Measurements from ENCODE around the gene ATP2C2.

The ATP2C2 gene

DNA sequence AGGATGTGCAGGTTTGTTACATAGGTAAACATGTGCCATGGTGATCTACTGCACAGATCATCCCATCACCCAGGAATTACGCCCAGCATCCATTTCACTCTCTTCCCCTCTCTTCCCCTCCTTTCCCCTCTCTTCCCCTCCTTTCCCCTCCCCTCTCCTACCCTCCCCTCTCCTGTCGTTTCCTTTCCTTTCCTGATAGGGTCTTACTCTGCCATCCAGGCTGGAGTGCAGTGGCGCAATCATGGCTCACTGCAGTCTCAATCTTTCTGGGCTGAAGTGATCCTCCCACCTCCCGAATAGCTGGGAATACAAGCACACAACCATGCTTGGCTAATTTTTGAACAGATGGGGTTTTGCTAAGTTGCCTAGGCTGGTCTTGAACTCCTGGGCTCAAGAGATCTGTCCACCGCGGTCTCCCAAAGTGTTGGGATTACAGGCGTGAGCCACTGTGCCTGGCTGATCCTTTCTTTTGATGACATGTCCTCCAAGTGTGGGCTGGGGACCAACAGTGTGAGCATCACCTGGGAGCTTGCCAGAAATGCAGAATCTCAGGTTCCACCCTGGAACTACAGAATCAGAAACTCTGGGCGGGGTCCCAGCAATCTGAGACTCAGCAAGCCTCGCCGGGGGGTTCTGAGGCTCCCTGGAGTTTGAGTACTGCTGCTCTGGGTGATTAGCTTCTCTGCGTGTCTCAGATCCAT lies 10.8 kb downstream of the ATP2C2 start:
- Histone ChIP-seq H3K27ac (no peak overlapping the region), H3K4me3 (no peak overlapping the region), H3K9me3 (ENCODE audit: low read depth, low read length) (no peaks in the 10 kb centered on the region), H3K36me3 (ENCODE audit: insufficient read depth, low read length) (no peaks in the 10 kb centered on the region), H3K9ac (ENCODE audit: insufficient read length) (no peak overlapping the region)
- no peak for TF ChIP-seq FOXP2 (optimal IDR thresholded peaks at IDR 0.05; ENCODE audit: control extremely low read depth, extremely low read length, insufficient read depth)
- TF ChIP-seq EZH2 (IDR thresholded peaks at IDR 0.05) = no peak
- TF ChIP-seq POLR2AphosphoS5 (IDR thresholded peaks at IDR 0.05; ENCODE audit: borderline replicate concordance, low read depth, low read length) = no peak
- no peak for DNase-seq (ENCODE audit: low read depth, low spot score)

DNA sequence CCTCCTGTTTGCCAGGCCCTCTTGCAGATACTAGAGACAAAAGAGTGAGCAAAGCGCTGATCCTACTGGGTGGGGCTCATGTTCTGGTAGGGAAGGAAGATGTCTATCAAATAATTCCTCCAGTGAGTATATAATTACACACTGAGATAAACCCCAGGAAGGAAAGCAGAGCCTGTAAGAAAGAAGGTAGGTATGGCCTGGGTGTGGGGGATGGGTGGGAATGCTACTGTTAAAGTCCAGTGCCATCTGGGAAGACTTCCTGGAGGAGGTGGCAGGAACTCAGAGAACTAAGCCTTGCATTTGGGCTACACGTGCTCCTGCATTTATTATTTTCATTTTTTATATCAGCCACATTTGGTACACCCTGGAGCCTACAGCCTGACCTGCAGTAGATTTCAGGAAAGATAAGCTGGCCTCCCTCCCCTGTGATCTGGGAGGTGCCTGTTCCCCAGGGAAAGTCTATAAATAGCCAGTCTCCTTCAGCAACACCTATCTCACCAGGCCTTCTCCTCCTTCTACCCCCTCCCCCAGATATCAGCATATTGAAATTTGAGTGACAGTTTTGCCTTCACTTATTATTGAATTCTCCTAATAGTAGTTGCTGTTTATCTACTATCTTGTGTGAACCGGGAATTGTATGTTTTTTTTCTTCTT lies 11.5 kb downstream of the ATP2C2 start:
- H3K9me3 ChIP-seq (ENCODE audit: low read depth, low read length) = no peaks in the 10 kb centered on the region
- H3K36me3 ChIP-seq (ENCODE audit: insufficient read depth, low read length) = no peaks in the 10 kb centered on the region
- no peak overlapping the region for H3K9ac ChIP-seq (ENCODE audit: insufficient read length)
- H3K27ac ChIP-seq = no peak overlapping the region
- DNase-seq (ENCODE audit: low read depth, low spot score) = no peak
- H3K4me3 ChIP-seq = no peak overlapping the region
- TF ChIP-seq POLR2AphosphoS5 (IDR thresholded peaks at IDR 0.05; ENCODE audit: borderline replicate concordance, low read depth, low read length) (no peak), EZH2 (IDR thresholded peaks at IDR 0.05) (no peak), FOXP2 (optimal IDR thresholded peaks at IDR 0.05; ENCODE audit: control extremely low read depth, extremely low read length, insufficient read depth) (no peak)

DNA sequence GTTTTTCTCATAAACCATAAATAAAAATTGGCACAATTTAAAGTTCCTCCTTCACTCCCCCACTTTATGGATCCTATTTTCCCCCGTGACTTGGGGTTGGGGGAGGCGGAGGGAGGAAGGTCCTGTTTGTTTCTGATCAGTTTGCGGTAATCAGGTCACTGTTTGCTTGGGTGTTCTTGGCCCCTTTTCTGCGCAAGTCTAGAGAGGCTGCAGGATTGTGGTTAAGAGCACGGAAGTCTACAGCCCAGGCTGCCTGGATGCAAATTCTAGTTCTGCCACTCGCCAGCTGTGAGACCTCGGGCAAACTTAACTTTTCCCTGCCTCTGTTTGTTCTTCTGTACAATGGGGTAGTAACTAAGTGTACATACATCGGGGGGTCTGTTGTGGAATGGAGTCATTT lies 12.1 kb downstream of the ATP2C2 start:
- Histone ChIP-seq H3K36me3 (ENCODE audit: insufficient read depth, low read length) (no peaks in the 10 kb centered on the region), H3K27ac (no peak overlapping the region), H3K9me3 (ENCODE audit: low read depth, low read length) (no peaks in the 10 kb centered on the region), H3K4me3 (no peak overlapping the region), H3K9ac (ENCODE audit: insufficient read length) (no peak overlapping the region)
- no peak for DNase-seq (ENCODE audit: low read depth, low spot score)
- TF ChIP-seq FOXP2 (optimal IDR thresholded peaks at IDR 0.05; ENCODE audit: control extremely low read depth, extremely low read length, insufficient read depth) (no peak), EZH2 (IDR thresholded peaks at IDR 0.05) (no peak), POLR2AphosphoS5 (IDR thresholded peaks at IDR 0.05; ENCODE audit: borderline replicate concordance, low read depth, low read length) (no peak)

DNA sequence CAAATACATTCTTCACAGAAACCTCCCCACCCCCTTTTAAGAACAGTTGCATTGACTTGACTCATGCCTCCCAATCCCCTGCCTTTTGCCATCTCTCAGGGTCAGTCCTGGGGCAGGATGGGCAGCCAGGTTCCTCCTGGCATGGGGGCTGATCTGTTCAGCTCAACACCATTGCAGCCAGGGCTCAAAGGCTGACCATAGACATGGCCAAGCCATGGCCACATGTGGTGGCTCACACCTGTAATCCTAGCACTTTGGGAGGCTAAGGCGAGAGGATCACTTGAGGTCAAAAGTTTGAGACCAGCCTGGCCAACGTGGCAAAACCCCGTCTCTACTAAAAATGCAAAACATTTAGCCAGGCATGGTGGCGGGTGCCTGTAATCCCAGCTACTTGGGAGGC lies 14.1 kb downstream of the ATP2C2 start:
- no peaks in the 10 kb centered on the region for H3K36me3 ChIP-seq (ENCODE audit: insufficient read depth, low read length)
- no peaks in the 10 kb centered on the region for H3K9me3 ChIP-seq (ENCODE audit: low read depth, low read length)
- H3K27ac ChIP-seq = no peak overlapping the region
- H3K4me3 ChIP-seq = no peak overlapping the region
- TF ChIP-seq POLR2AphosphoS5 (IDR thresholded peaks at IDR 0.05; ENCODE audit: borderline replicate concordance, low read depth, low read length) (no peak), EZH2 (IDR thresholded peaks at IDR 0.05) (no peak)
- no peak for DNase-seq (ENCODE audit: low read depth, low spot score)
- H3K9ac ChIP-seq (ENCODE audit: insufficient read length) = no peak overlapping the region

DNA sequence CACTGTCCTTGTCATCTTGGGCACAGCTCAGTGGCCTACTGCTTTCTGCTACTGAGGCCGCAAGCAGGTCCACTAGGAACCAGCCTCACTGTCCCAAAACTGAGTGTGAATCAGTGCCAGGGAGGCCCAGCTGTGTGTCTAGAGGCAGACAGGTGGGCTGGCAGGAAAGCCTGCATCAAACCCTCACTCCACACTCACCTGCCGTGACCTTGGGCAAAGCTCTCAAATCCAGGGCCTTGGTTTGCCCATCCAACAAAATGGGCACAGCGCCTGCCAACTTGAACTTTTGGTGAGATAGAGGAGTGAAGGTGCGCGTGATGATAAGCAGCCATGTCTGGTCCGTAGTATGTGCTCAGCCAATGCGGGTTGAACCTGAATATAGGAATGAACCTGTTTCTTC lies 14.8 kb downstream of the ATP2C2 start:
- no peaks in the 10 kb centered on the region for H3K9me3 ChIP-seq (ENCODE audit: low read depth, low read length)
- no peak overlapping the region for H3K9ac ChIP-seq (ENCODE audit: insufficient read length)
- H3K36me3 ChIP-seq (ENCODE audit: insufficient read depth, low read length) = no peaks in the 10 kb centered on the region
- H3K27ac ChIP-seq = no peak overlapping the region
- H3K4me3 ChIP-seq = no peak overlapping the region
- TF ChIP-seq EZH2 (IDR thresholded peaks at IDR 0.05) (no peak), FOXP2 (optimal IDR thresholded peaks at IDR 0.05; ENCODE audit: control extremely low read depth, extremely low read length, insufficient read depth) (no peak), POLR2AphosphoS5 (IDR thresholded peaks at IDR 0.05; ENCODE audit: borderline replicate concordance, low read depth, low read length) (no peak)
- DNase-seq (ENCODE audit: low read depth, low spot score) = no peak

DNA sequence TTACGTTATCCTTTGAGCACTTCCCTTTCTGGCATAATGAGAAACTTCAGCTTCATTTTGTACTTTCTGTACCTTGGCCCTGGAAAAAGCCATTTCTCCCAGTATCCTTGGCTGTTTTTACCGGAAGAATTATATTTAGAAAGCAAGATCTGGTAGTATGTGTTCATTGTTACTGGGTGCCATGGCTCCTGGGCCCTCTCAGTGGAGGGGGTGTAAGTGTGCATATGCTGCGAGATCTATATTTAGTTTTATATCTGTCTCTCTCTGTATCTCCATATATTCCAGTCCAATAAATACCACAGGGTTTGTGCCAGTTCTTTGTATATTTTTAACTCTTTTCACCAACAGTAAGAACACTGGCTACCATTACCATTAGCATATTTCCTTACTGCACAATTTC lies 17.7 kb downstream of the ATP2C2 start:
- Histone ChIP-seq H3K4me3 (no peak overlapping the region), H3K36me3 (ENCODE audit: insufficient read depth, low read length) (no peaks in the 10 kb centered on the region), H3K9ac (ENCODE audit: insufficient read length) (no peak overlapping the region), H3K27ac (no peak overlapping the region), H3K9me3 (ENCODE audit: low read depth, low read length) (no peaks in the 10 kb centered on the region)
- TF ChIP-seq POLR2AphosphoS5 (IDR thresholded peaks at IDR 0.05; ENCODE audit: borderline replicate concordance, low read depth, low read length) (no peak), FOXP2 (optimal IDR thresholded peaks at IDR 0.05; ENCODE audit: control extremely low read depth, extremely low read length, insufficient read depth) (no peak), EZH2 (IDR thresholded peaks at IDR 0.05) (no peak)
- DNase-seq (ENCODE audit: low read depth, low spot score) = no peak

- H3K4me3 ChIP-seq = no peak overlapping the region
- H3K27ac ChIP-seq = no peak overlapping the region
- no peaks in the 10 kb centered on the region for H3K36me3 ChIP-seq (ENCODE audit: insufficient read depth, low read length)
- no peak overlapping the region for H3K9ac ChIP-seq (ENCODE audit: insufficient read length)
- TF ChIP-seq EZH2 (IDR thresholded peaks at IDR 0.05) = no peak
- no peak for TF ChIP-seq FOXP2 (optimal IDR thresholded peaks at IDR 0.05; ENCODE audit: control extremely low read depth, extremely low read length, insufficient read depth)
- no peak for TF ChIP-seq POLR2AphosphoS5 (IDR thresholded peaks at IDR 0.05; ENCODE audit: borderline replicate concordance, low read depth, low read length)
- H3K9me3 ChIP-seq (ENCODE audit: low read depth, low read length) = no peaks in the 10 kb centered on the region
- no peak for DNase-seq (ENCODE audit: low read depth, low spot score)
These were observed 18.7 kb downstream of the ATP2C2 start for GRCh38 chr16:84387021-84387420.

DNA sequence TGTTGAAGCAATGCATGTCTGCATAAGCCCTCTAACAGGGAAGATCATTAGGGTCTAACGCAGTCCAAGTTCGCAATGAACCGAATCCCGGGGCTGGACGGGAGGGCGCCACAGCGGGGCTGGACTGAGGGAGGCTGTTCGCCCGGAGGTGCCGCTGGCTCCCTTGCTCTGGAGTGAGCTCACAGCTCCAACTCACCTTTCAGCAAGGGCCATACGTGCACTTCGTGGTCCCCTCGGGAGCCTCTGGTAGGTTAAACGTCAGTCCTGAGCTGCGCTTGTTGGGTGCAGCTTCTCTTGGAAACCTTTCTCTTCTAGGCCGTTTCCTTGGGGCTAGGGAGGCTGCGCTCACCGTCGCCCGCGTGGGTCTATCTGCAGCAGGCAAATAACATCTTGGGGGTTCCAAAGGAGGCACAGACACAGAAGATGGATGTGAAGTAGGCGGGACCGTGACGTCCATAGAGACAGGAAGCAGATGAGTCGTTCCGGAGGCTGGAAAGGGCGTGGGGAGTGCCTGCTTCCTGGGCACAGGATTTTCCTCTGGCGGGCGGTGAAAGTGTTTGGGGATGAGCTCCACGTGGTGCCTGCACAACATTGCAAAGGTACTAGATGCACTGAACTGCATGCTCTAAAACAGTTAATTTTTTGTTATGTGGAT lies 21.9 kb downstream of the ATP2C2 start:
- TF ChIP-seq FOXP2 (optimal IDR thresholded peaks at IDR 0.05; ENCODE audit: control extremely low read depth, extremely low read length, insufficient read depth) (no peak), EZH2 (IDR thresholded peaks at IDR 0.05) (no peak), POLR2AphosphoS5 (IDR thresholded peaks at IDR 0.05; ENCODE audit: borderline replicate concordance, low read depth, low read length) (no peak)
- Histone ChIP-seq H3K27ac (no peak overlapping the region), H3K36me3 (ENCODE audit: insufficient read depth, low read length) (no peaks in the 10 kb centered on the region), H3K9me3 (ENCODE audit: low read depth, low read length) (no peaks in the 10 kb centered on the region), H3K9ac (ENCODE audit: insufficient read length) (no peak overlapping the region), H3K4me3 (no peak overlapping the region)
- no peak for DNase-seq (ENCODE audit: low read depth, low spot score)
